ENCODE data around the gene LSAMP. TPM values are rescaled to one million over a fixed set of nuclear protein-coding genes. Genes with fewer than 3 reads are reported as not detected.

The LSAMP gene
- total RNA-seq, 1 experiment from 2014 or later = 3.1 TPM

DNA sequence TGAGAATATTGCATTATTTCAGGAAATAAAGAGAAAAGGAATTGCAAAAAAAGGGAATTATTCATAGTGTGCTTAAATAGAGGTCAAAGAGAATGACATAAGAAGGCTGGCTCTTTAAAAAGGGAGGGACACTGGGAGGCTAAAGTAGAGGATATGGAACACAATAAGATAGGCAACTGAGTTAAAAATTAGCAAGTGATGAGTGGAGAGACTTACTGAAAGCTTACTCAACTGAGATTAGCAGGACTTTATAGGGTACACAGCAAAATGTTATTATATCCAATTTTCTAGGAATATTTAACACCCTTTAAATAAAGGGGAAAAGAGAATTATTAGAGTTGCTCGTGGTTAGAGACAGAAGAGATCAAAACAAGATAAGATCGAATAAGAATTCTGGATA is 375.2 kb downstream of the LSAMP start:
- no peaks in the 10 kb centered on the region for H3K27me3 ChIP-seq (ENCODE audit: control insufficient read depth, insufficient read depth, low read length)
- in situ Hi-C loops (cut with HindIII; ENCODE audit: low pct_unique_long_range_greater_than_20kb, low sequenced_read_pairs) (no loop called here), intact Hi-C loops (cut with micrococcal nuclease; ENCODE audit: unreplicated experiment) (no loop called here)
- H3K4me1 ChIP-seq (ENCODE audit: control insufficient read depth, insufficient read depth, low read length) = no peaks in the 10 kb centered on the region
- TF ChIP-seq REST (IDR thresholded peaks at IDR 0.05; ENCODE audit: insufficient read depth in 1 of 2, low read depth in 2 of 2, low read length in 1 of 2) (no peak), SIN3A (IDR thresholded peaks at IDR 0.05; ENCODE audit: borderline replicate concordance, insufficient read depth, low read depth, low read length) (no peak), TCF7L2 (IDR thresholded peaks at IDR 0.05; ENCODE audit: low read depth, low read length) (no peak), POLR2AphosphoS5 (IDR thresholded peaks at IDR 0.05; ENCODE audit: low read depth, low read length) (no peak)
- TF ChIP-seq, protein P1, sequence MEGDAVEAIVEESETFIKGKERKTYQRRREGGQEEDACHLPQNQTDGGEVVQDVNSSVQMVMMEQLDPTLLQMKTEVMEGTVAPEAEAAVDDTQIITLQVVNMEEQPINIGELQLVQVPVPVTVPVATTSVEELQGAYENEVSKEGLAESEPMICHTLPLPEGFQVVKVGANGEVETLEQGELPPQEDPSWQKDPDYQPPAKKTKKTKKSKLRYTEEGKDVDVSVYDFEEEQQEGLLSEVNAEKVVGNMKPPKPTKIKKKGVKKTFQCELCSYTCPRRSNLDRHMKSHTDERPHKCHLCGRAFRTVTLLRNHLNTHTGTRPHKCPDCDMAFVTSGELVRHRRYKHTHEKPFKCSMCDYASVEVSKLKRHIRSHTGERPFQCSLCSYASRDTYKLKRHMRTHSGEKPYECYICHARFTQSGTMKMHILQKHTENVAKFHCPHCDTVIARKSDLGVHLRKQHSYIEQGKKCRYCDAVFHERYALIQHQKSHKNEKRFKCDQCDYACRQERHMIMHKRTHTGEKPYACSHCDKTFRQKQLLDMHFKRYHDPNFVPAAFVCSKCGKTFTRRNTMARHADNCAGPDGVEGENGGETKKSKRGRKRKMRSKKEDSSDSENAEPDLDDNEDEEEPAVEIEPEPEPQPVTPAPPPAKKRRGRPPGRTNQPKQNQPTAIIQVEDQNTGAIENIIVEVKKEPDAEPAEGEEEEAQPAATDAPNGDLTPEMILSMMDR (IDR thresholded peaks at IDR 0.05) = no peak
- ATAC-seq = no peak
- no peak overlapping the region for H3K27ac ChIP-seq (ENCODE audit: low read length)
- CTCF ChIA-PET = no interaction called here
- DNase-seq (ENCODE audit: low read depth, low spot score) = no peak
- H3K9me3 ChIP-seq (ENCODE audit: control insufficient read depth, insufficient read depth, low read depth, low read length) = no peaks in the 10 kb centered on the region
- no peak overlapping the region for H3K4me3 ChIP-seq (ENCODE audit: low read depth in 2 of 2, low read length in 2 of 2)
- H3K36me3 ChIP-seq (ENCODE audit: control insufficient read depth, insufficient read depth, low read length) = no peaks in the 10 kb centered on the region
- POLR2A ChIA-PET = no interaction called here
- no TSS peak for BruUV-seq (replicated peaks)

- H3K27ac ChIP-seq (ENCODE audit: low read length) = no peak overlapping the region
- TF ChIP-seq SIN3A (IDR thresholded peaks at IDR 0.05; ENCODE audit: borderline replicate concordance, insufficient read depth, low read depth, low read length) = no peak
- no peak for TF ChIP-seq POLR2AphosphoS5 (IDR thresholded peaks at IDR 0.05; ENCODE audit: low read depth, low read length)
- TF ChIP-seq, protein P1 (IDR thresholded peaks at IDR 0.05) = no peak
- TF ChIP-seq TCF7L2 (IDR thresholded peaks at IDR 0.05; ENCODE audit: low read depth, low read length) = no peak
- TF ChIP-seq REST (IDR thresholded peaks at IDR 0.05; ENCODE audit: insufficient read depth in 1 of 2, low read depth in 2 of 2, low read length in 1 of 2) = no peak
- H3K4me1 ChIP-seq (ENCODE audit: control insufficient read depth, insufficient read depth, low read length) = no peaks in the 10 kb centered on the region
- no peak overlapping the region for H3K4me3 ChIP-seq (ENCODE audit: low read depth in 2 of 2, low read length in 2 of 2)
- POLR2A ChIA-PET = no interaction called here
- no peaks in the 10 kb centered on the region for H3K27me3 ChIP-seq (ENCODE audit: control insufficient read depth, insufficient read depth, low read length)
- H3K9me3 ChIP-seq (ENCODE audit: control insufficient read depth, insufficient read depth, low read depth, low read length) = no peaks in the 10 kb centered on the region
- ATAC-seq = no peak
- no TSS peak for BruUV-seq (replicated peaks)
- in situ Hi-C loops (cut with HindIII; ENCODE audit: low pct_unique_long_range_greater_than_20kb, low sequenced_read_pairs) = no loop called here
- intact Hi-C loops (cut with micrococcal nuclease; ENCODE audit: unreplicated experiment) = no loop called here
- DNase-seq (ENCODE audit: low read depth, low spot score) = no peak
- H3K36me3 ChIP-seq (ENCODE audit: control insufficient read depth, insufficient read depth, low read length) = no peaks in the 10 kb centered on the region
- CTCF ChIA-PET = no interaction called here
These were observed 376.3 kb downstream of the LSAMP start for GRCh38 chr3:116069024-116069423.
